Suprapubic skin (tissue), 4 donors: Measurements from ENCODE around the gene GFOD2. TPM values are rescaled to one million over a fixed set of nuclear protein-coding genes. Genes with fewer than 3 reads are reported as not detected.
A peak's percentile ranks its signal among the peaks of the same experiment; 100 is the strongest.

ENCODE experiments used
- DNase-seq, 2 donors: peaks; one replicate each; pipeline ENCODE4 v3.0.0-alpha.2; 2019; ENCODE audit warnings: low spot score in 2 of 2
- H3K27ac ChIP-seq: fragments of 200-600 bp; sonication (generic); one replicate; pipeline ENCODE4 v1.5.1; 2019
- H3K27me3 ChIP-seq: fragments of 200-600 bp; sonication (generic); one replicate; pipeline ENCODE4 v1.5.1; 2019
- H3K36me3 ChIP-seq: fragments of 200-600 bp; sonication (generic); one replicate; pipeline ENCODE4 v1.5.1; 2019
- H3K4me1 ChIP-seq: fragments of 200-600 bp; sonication (generic); one replicate; pipeline ENCODE4 v1.5.1; 2019
- H3K4me3 ChIP-seq: fragments of 200-600 bp; sonication (generic); one replicate; pipeline ENCODE4 v1.5.1; 2019; ENCODE audit warnings: mild to moderate bottlenecking
- H3K9me3 ChIP-seq: fragments of 200-600 bp; sonication (generic); one replicate; pipeline ENCODE4 v1.5.1; 2019
- EP300 ChIP-seq: sonication (generic); formaldehyde crosslinking; IDR thresholded peaks from one replicate; pipeline ENCODE4 v1.6.1; 2017; ENCODE audit warnings: antibody characterized with exemption
- POLR2A ChIP-seq, 2 donors: fragments of 450-650 bp; IDR thresholded peaks; one replicate each; pipeline ENCODE4 v1.6.1; 2017; ENCODE audit warnings: antibody characterized with exemption in 2 of 2, mild to moderate bottlenecking in 2 of 2, moderate library complexity in 2 of 2
- POLR2AphosphoS5 ChIP-seq, 3 donors: sonication (generic); formaldehyde crosslinking; IDR thresholded peaks; one replicate each; pipeline ENCODE4 v1.6.1; 2017; ENCODE audit warnings: antibody characterized with exemption in 3 of 3
- WGBS: methylation state at CpG from one replicate; pipeline ENCODE4 v1.1.5; 2018; 5-methylcytosine and 5-hydroxymethylcytosine counted together
- total RNA-seq, 4 donors: library from RNA; depleted of rRNA; stranded (reverse); fragments of >200 nt; gene quantifications; one replicate each; pipeline ENCODE4 v1.1.0, GENCODE V29; 2016
- TF ChIP-seq, protein P1 (sequence below), 2 donors: fragments of 200-600 bp in 1 of 2; fragments of 450-650 bp in 1 of 2; sonication (generic) in 1 of 2; IDR thresholded peaks; one replicate each; pipeline ENCODE4 v1.5.1; 2016 to 2019; ENCODE audit warnings: antibody characterized with exemption in 2 of 2, mild to moderate bottlenecking in 1 of 2, moderate library complexity in 1 of 2

The GFOD2 gene
- total RNA-seq, 4 donors from 2014 or later = 18.3 to 31.1 (median 25.9) TPM

DNA sequence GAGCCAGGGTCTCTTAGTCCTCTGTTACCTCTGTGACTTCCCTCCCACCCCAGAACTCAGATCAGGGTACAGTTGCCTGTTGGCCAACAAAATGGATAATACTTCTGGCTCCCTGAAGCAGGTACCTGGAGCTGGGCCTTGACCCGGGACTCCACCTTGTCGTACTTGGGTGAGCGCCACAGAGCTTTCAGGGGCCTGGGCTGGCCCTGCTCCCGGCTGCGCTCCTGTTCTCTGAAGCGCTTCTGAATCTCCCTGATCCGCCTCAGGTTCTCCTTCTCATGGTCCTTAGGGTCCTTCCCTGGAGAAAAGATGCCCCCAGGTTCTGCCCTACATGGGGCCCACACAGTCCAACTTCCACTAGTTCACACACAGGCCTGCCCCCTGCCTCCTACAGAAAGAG lies 54.2 kb downstream of the GFOD2 start:
- 92% methylated on average over 7 of the region's 7 CpGs for WGBS
- no peaks in the 10 kb centered on the region for H3K9me3 ChIP-seq
- DNase-seq = peak in 1 of 2 donors; percentile 60
- no peaks in the 10 kb centered on the region for H3K27me3 ChIP-seq
- peaks cover 14% of the 10 kb centered on the region for H3K36me3 ChIP-seq
- TF ChIP-seq, protein P1, sequence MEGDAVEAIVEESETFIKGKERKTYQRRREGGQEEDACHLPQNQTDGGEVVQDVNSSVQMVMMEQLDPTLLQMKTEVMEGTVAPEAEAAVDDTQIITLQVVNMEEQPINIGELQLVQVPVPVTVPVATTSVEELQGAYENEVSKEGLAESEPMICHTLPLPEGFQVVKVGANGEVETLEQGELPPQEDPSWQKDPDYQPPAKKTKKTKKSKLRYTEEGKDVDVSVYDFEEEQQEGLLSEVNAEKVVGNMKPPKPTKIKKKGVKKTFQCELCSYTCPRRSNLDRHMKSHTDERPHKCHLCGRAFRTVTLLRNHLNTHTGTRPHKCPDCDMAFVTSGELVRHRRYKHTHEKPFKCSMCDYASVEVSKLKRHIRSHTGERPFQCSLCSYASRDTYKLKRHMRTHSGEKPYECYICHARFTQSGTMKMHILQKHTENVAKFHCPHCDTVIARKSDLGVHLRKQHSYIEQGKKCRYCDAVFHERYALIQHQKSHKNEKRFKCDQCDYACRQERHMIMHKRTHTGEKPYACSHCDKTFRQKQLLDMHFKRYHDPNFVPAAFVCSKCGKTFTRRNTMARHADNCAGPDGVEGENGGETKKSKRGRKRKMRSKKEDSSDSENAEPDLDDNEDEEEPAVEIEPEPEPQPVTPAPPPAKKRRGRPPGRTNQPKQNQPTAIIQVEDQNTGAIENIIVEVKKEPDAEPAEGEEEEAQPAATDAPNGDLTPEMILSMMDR (IDR thresholded peaks at IDR 0.05) = no peak
- TF ChIP-seq EP300 (no peak), POLR2A (IDR thresholded peaks at IDR 0.05) (no peak), POLR2AphosphoS5 (IDR thresholded peaks at IDR 0.05) (no peak)
- H3K4me3 ChIP-seq = no peak overlapping the region
- H3K27ac ChIP-seq = no peak overlapping the region
- peaks cover 44% of the 10 kb centered on the region for H3K4me1 ChIP-seq

DNA sequence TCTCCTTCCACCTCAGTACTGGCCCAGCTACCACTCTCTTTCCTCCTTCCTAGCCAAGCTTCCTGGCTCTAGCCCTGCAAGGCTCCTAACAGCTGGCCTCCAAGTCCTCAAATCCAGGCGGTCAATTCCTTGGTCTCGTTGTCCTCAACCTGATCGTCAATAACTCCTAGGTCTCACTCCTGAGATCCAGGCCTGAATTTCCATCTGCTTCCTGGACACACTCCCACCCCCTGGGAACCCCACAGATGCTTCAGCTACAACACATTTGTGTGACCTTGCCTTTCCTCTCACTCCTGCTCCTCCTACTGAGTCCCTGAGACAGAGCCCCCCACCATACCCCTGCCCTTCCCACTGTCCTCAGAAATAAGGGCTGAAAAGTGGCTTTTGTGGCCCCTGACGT lies 54.9 kb downstream of the GFOD2 start:
- TF ChIP-seq, protein P1 (IDR thresholded peaks at IDR 0.05) = no peak
- TF ChIP-seq EP300 (no peak), POLR2AphosphoS5 (IDR thresholded peaks at IDR 0.05) (no peak)
- DNase-seq = no peak
- Histone ChIP-seq H3K27ac (no peak overlapping the region), H3K4me1 (peaks cover 50% of the 10 kb centered on the region), H3K4me3 (no peak overlapping the region), H3K36me3 (peaks cover 14% of the 10 kb centered on the region), H3K9me3 (no peaks in the 10 kb centered on the region), H3K27me3 (no peaks in the 10 kb centered on the region)
- WGBS = 80% methylated on average over 4 of the region's 4 CpGs

DNA sequence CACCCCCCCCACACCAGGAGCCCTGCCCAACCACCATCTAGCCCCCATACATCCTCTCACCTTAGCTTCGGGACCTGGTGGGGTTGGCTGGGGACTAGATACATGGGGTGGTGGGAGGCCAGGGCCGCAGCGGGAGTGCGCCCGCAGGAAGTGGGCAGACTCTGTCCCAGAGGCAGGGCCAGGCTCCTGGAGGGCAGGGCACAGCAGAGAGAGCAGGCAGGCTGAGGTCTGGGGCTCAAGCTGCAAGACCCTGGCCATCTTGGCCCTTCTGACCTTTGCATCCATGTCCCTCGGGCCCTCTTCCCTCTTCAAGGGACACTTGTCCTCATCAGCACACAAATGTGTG lies 55.3 kb downstream of the GFOD2 start:
- H3K36me3 ChIP-seq = peaks cover 14% of the 10 kb centered on the region
- 88% methylated on average over 4 of the region's 6 CpGs for WGBS
- TF ChIP-seq POLR2AphosphoS5 (IDR thresholded peaks at IDR 0.05) (no peak), POLR2A (IDR thresholded peaks at IDR 0.05) (no peak), EP300 (no peak)
- TF ChIP-seq, protein P1 (IDR thresholded peaks at IDR 0.05) = no peak
- H3K4me3 ChIP-seq = no peak overlapping the region
- H3K27me3 ChIP-seq = no peaks in the 10 kb centered on the region
- H3K4me1 ChIP-seq = peaks cover 54% of the 10 kb centered on the region
- no peaks in the 10 kb centered on the region for H3K9me3 ChIP-seq
- H3K27ac ChIP-seq = no peak overlapping the region
- no peak for DNase-seq

DNA sequence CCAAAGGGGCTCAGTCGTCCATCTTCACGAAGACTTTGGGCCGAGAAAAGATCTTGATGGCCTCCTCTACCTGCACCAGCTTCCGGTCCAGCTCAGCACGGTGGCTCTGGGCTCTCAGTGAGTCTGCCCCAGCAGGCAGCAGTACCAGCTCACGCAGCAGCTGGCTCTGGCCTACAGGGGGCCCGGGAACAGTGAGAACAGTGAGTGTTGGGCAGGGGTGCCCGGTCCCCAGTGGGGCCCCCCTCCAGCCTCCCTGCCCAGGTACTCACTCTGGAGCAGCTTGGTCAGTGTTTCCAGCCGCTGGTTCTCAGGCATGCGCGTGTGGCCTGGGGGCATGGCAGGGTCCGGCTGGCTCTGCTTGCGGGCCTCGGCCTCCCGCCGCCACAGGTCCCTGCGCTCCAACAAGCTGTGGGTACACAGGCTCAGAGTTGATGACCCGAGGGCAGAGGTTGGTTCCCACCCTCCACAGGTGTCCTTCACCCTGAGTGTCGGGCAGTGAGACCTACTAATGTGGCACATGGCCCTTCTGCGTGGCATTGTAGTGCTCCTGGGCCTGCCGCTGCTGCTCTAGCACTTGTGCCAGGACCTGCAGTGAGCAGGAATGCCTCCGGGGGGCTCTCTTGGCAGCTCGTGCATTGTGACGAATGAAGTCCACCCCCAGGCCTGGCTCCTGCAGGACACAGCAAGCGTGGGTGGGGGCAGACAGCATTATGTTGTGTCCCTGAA lies 55.8 kb downstream of the GFOD2 start:
- WGBS = 92% methylated on average over 5 of the region's 25 CpGs

DNA sequence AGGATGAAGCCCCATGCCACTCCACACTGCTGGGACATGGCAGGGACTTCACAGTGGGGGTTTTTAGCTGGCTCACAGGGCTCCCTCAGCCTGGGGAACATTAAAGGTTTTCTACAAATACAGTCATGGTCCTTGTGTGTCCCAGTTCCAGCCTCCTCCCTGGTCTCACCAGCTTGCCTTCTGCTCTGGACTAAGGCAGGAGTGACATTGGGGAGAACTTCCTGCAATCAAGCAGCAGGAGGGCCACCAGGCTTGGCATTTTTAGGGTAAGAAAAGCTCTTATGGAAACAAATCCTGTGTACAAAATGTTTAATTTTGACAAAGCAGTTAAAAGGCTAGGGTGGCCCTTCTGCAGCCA lies 56.5 kb downstream of the GFOD2 start:
- Histone ChIP-seq H3K27me3 (no peaks in the 10 kb centered on the region), H3K27ac (no peak overlapping the region), H3K4me1 (peaks cover 49% of the 10 kb centered on the region), H3K9me3 (no peaks in the 10 kb centered on the region), H3K4me3 (no peak overlapping the region), H3K36me3 (peaks cover 22% of the 10 kb centered on the region)
- DNase-seq = no peak
- TF ChIP-seq EP300 (no peak), POLR2A (IDR thresholded peaks at IDR 0.05) (no peak), POLR2AphosphoS5 (IDR thresholded peaks at IDR 0.05) (no peak)
- TF ChIP-seq, protein P1 (IDR thresholded peaks at IDR 0.05) = no peak

More for the DNA sequence above, 55.8 kb downstream of the GFOD2 start:
- Histone ChIP-seq H3K4me1 (peaks cover 56% of the 10 kb centered on the region), H3K4me3 (no peak overlapping the region), H3K9me3 (no peaks in the 10 kb centered on the region), H3K36me3 (peaks cover 15% of the 10 kb centered on the region), H3K27me3 (no peaks in the 10 kb centered on the region), H3K27ac (no peak overlapping the region)
- TF ChIP-seq POLR2AphosphoS5 (IDR thresholded peaks at IDR 0.05) (no peak), EP300 (no peak), POLR2A (IDR thresholded peaks at IDR 0.05) (no peak)
- TF ChIP-seq, protein P1 (IDR thresholded peaks at IDR 0.05) = no peak
- DNase-seq = peak in 1 of 2 donors; percentile 65
